CD14-positive monocyte (primary cell): ENCODE measurements around the gene PDE7B. TPM values are rescaled to one million over a fixed set of nuclear protein-coding genes. Genes with fewer than 3 reads are reported as not detected.

Experiments
- DNase-seq, 3 donors: peaks; one replicate each; pipeline ENCODE4 v3.0.0-alpha.2; 2011 to 2022
- H2AFZ ChIP-seq: 2 replicates; pipeline ENCODE4 v1.6.0; 2012; ENCODE audit warnings: mild to moderate bottlenecking, low read depth, low read length, inconsistent platforms; ENCODE audit not compliant: insufficient read depth, poor library complexity, severe bottlenecking
- H3K27ac ChIP-seq, 2 donors: 1 replicate in 1 of 2; 2 replicates in 1 of 2; pipeline ENCODE4 v1.5.1; 2012 to 2013; ENCODE audit warnings: low read length in 2 of 2, control low read depth in 1 of 2, inconsistent platforms in 1 of 2, low read depth in 1 of 2, mild to moderate bottlenecking in 1 of 2
- H3K27me3 ChIP-seq, 2 donors: one replicate each; pipeline versions ENCODE4 v1.6.0 to v1.6.1; 2011 to 2013; ENCODE audit warnings: low read length in 2 of 2; ENCODE audit not compliant: control insufficient read depth in 2 of 2, insufficient read depth in 2 of 2
- H3K36me3 ChIP-seq, 2 donors: replicated peaks in 1 of 2; 1 replicate in 1 of 2; 2 replicates in 1 of 2; pipeline versions ENCODE4 v1.5.1 to v1.6.1; 2012 to 2013; ENCODE audit warnings: low read length in 2 of 2, control low read depth in 1 of 2, inconsistent platforms in 1 of 2, mild to moderate bottlenecking in 1 of 2; ENCODE audit not compliant: insufficient read depth in 2 of 2, control insufficient read depth in 1 of 2
- H3K4me1 ChIP-seq, 2 donors: 1 replicate in 1 of 2; 2 replicates in 1 of 2; pipeline versions ENCODE4 v1.5.1 to v1.6.1; 2012 to 2013; ENCODE audit warnings: low read length in 2 of 2, control low read depth in 1 of 2, inconsistent platforms in 1 of 2, mild to moderate bottlenecking in 1 of 2, moderate library complexity in 1 of 2; ENCODE audit not compliant: insufficient read depth in 2 of 2, control insufficient read depth in 1 of 2
- H3K4me2 ChIP-seq: replicated peaks from 2 replicates; pipeline ENCODE3; 2012; ENCODE audit warnings: low read length, moderate library complexity, mild to moderate bottlenecking; ENCODE audit not compliant: poor library complexity, severe bottlenecking; ENCODE audit errors: extremely low read depth
- H3K4me3 ChIP-seq, 3 experiments: fragments of 200-600 bp in 1 of 3; sonication (generic) in 1 of 3; replicated peaks in 1 of 3; 1 replicate in 2 of 3; 2 replicates in 1 of 3; pipeline ENCODE4 v1.5.1; 2011 to 2013; ENCODE audit warnings: low read length in 3 of 3, mild to moderate bottlenecking in 3 of 3, control low read depth in 2 of 3, low read depth in 2 of 3, inconsistent platforms in 1 of 3, moderate library complexity in 1 of 3
- H3K79me2 ChIP-seq: 2 replicates; pipeline ENCODE4 v1.6.0; 2012; ENCODE audit warnings: mild to moderate bottlenecking, control low read depth, inconsistent platforms, low read length, moderate library complexity; ENCODE audit not compliant: insufficient read depth
- H3K9ac ChIP-seq: 2 replicates; pipeline ENCODE4 v1.6.0; 2017; ENCODE audit warnings: low read length, mild to moderate bottlenecking; ENCODE audit not compliant: insufficient read depth, poor library complexity, severe bottlenecking
- H3K9me3 ChIP-seq, 2 donors: replicated peaks in 1 of 2; 1 replicate in 1 of 2; 2 replicates in 1 of 2; pipeline versions ENCODE4 v1.5.1 to v1.6.1; 2012 to 2013; ENCODE audit warnings: low read length in 2 of 2, control low read depth in 1 of 2; ENCODE audit not compliant: control insufficient read depth in 1 of 2, insufficient read depth in 1 of 2
- H4K20me1 ChIP-seq: 2 replicates; pipeline ENCODE4 v1.6.0; 2012; ENCODE audit warnings: mild to moderate bottlenecking, low read length, control low read depth, moderate library complexity; ENCODE audit not compliant: insufficient read depth
- H3K27ac Mint-ChIP-seq, 7 donors: one replicate each; pipeline ENCODE4 v1.8.0; 2020; ENCODE audit warnings: mild to moderate bottlenecking in 7 of 7, mixed read lengths in 7 of 7, moderate library complexity in 6 of 7, inconsistent platforms in 2 of 7
- H3K27me3 Mint-ChIP-seq, 3 donors: one replicate each; pipeline ENCODE4 v1.8.0; 2021 to 2022; ENCODE audit warnings: low read depth in 3 of 3, mild to moderate bottlenecking in 3 of 3, mixed read lengths in 3 of 3, moderate library complexity in 3 of 3, inconsistent platforms in 1 of 3
- H3K36me3 Mint-ChIP-seq, 2 donors: one replicate each; pipeline ENCODE4 v1.8.0; 2020; ENCODE audit warnings: mixed read lengths in 2 of 2, inconsistent platforms in 1 of 2, mild to moderate bottlenecking in 1 of 2
- H3K4me1 Mint-ChIP-seq: one replicate; pipeline ENCODE4 v1.8.0; 2020; ENCODE audit warnings: mild to moderate bottlenecking, mixed read lengths
- H3K4me3 Mint-ChIP-seq, 2 donors: one replicate each; pipeline ENCODE4 v1.8.0; 2020; ENCODE audit warnings: mild to moderate bottlenecking in 2 of 2, mixed read lengths in 2 of 2, moderate library complexity in 1 of 2
- H3K9me3 Mint-ChIP-seq, 7 donors: one replicate each; pipeline ENCODE4 v1.8.0; 2020 to 2022; ENCODE audit warnings: mixed read lengths in 7 of 7, mild to moderate bottlenecking in 6 of 7, moderate library complexity in 6 of 7, inconsistent platforms in 2 of 7
- WGBS: methylation state at CpG from one replicate; pipeline ENCODE4 v1.1.5; 2013; ENCODE audit warnings: missing lambda C conversion rate; ENCODE audit not compliant: insufficient coverage; 5-methylcytosine and 5-hydroxymethylcytosine counted together
- intact Hi-C, 2 donors: fragments of 100-400 bp; cut with micrococcal nuclease; formaldehyde crosslinking; loops; one replicate each; pipeline versions ENCODE4 v1.15.0 to v1.15.1; 2023
- polyA plus RNA-seq, 3 donors: library from polyadenylated mRNA; depleted of rRNA in 1 of 3; unstranded in 2 of 3; stranded (reverse) in 1 of 3; fragments of 300-500 nt in 2 of 3; fragments of >200 nt in 1 of 3; fragmentation: Illumina TruSeq in 2 of 3; gene quantifications; 1 replicate in 2 of 3; 2 replicates in 1 of 3; pipeline ENCODE4 v1.2.3, GENCODE V29; 2012 to 2021
- TF ChIP-seq, protein P1 (sequence below): fragments of 200-600 bp; IDR thresholded peaks from one replicate; pipeline ENCODE4 v1.8.0; 2022; ENCODE audit warnings: antibody characterized with exemption, mild to moderate bottlenecking

Gene PDE7B
- polyA plus RNA-seq, 3 donors: 0.37 to 1.1 (median 0.89) TPM

DNA sequence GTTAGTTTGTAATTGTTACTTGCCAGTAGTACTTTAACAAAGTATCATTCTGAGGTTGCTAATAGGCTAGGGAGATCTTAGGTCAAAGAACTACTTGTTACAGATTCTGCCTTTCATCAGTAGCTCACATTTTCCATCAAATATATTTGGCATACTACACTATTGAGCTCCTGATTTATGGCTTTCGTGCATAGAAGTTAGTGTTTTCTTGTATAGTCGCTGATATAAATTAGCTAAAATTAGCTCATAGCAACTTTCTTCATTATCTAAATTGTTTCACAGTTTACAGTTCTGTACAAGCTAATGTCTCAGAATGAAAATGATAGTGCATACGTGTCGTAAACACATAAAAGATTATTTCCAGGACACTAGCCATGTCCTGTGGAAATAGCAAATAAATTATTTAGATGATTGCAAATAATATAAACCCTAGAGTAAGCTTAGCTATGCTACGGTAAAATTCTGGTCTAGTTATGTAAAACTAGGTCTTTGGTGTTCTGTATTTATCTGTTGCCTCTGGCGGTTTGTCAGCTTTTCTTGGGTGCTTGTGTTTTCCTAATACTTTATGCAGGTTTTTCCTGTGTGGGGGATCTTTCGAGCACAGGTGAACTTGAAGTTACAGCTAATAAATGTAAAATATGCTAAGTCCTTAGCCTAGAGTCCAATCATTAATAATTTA, 15.1 kb downstream of the PDE7B start:
- Histone ChIP-seq H2AFZ (no peak overlapping the region), H3K36me3 (no peaks in the 10 kb centered on the region), H3K4me2 (no peak overlapping the region), H3K27ac (no peak overlapping the region), H3K9ac (no peak overlapping the region), H4K20me1 (no peaks in the 10 kb centered on the region), H3K4me1 (no peaks in the 10 kb centered on the region), H3K27me3 (no peaks in the 10 kb centered on the region), H3K4me3 (no peak overlapping the region), H3K9me3 (no peaks in the 10 kb centered on the region), H3K79me2 (no peaks in the 10 kb centered on the region)
- H3K4me3 Mint-ChIP-seq: no peak overlapping the region
- H3K4me1 Mint-ChIP-seq: no peaks in the 10 kb centered on the region
- peaks cover 0 to 3% (median 0%) of the 10 kb centered on the region in 3 donors for H3K27me3 Mint-ChIP-seq
- peaks cover 0 to 2% of the 10 kb centered on the region in 2 donors for H3K36me3 Mint-ChIP-seq
- no peak overlapping the region for H3K27ac Mint-ChIP-seq
- H3K9me3 Mint-ChIP-seq: peaks cover 0 to 5% (median 0%) of the 10 kb centered on the region in 7 donors
- WGBS: no CpG with 5 or more reads among the region's 7 CpGs
- intact Hi-C loops: no loop called here
- no peak for DNase-seq
- TF ChIP-seq, protein P1, sequence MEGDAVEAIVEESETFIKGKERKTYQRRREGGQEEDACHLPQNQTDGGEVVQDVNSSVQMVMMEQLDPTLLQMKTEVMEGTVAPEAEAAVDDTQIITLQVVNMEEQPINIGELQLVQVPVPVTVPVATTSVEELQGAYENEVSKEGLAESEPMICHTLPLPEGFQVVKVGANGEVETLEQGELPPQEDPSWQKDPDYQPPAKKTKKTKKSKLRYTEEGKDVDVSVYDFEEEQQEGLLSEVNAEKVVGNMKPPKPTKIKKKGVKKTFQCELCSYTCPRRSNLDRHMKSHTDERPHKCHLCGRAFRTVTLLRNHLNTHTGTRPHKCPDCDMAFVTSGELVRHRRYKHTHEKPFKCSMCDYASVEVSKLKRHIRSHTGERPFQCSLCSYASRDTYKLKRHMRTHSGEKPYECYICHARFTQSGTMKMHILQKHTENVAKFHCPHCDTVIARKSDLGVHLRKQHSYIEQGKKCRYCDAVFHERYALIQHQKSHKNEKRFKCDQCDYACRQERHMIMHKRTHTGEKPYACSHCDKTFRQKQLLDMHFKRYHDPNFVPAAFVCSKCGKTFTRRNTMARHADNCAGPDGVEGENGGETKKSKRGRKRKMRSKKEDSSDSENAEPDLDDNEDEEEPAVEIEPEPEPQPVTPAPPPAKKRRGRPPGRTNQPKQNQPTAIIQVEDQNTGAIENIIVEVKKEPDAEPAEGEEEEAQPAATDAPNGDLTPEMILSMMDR: no peak

DNA sequence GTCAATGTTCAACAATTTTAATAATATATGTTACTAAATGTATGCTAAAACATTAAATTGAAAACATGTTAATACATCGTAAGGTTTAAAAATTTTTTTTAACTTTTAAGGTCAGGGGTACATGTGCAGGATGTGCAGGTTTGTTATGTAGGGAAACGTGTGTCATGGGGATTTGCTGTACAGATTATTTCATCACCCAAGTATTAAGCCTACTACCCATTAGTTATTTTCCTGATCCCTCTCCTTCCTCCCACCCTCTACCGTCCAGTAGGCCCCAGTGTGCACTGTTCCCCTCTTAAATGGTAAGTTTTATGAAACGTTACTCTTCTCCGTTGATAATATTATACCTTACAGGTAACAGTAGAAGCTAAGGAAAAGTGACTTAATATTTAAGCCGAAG, 15.8 kb downstream of the PDE7B start:
- Histone ChIP-seq H3K4me2 (no peak overlapping the region), H2AFZ (no peak overlapping the region), H3K79me2 (no peaks in the 10 kb centered on the region), H3K4me1 (no peaks in the 10 kb centered on the region), H3K36me3 (no peaks in the 10 kb centered on the region), H3K27ac (no peak overlapping the region), H3K27me3 (no peaks in the 10 kb centered on the region), H4K20me1 (no peaks in the 10 kb centered on the region), H3K9me3 (no peaks in the 10 kb centered on the region), H3K4me3 (no peak overlapping the region), H3K9ac (no peak overlapping the region)
- no CpG with 5 or more reads among the region's 6 CpGs for WGBS
- Mint-ChIP-seq H3K27ac (no peak overlapping the region), H3K9me3 (peaks cover 0 to 5% (median 0%) of the 10 kb centered on the region in 7 donors), H3K4me3 (no peak overlapping the region), H3K27me3 (peaks cover 0 to 3% (median 0%) of the 10 kb centered on the region in 3 donors), H3K36me3 (peaks cover 0 to 2% of the 10 kb centered on the region in 2 donors), H3K4me1 (no peaks in the 10 kb centered on the region)
- intact Hi-C loops: no loop called here
- TF ChIP-seq, protein P1: no peak
- DNase-seq: no peak
